Liver (tissue), 9 donors: ENCODE data around the gene EXT2. TPM values are rescaled to one million over a fixed set of nuclear protein-coding genes. Genes with fewer than 3 reads are reported as not detected.

Source experiments
- DNase-seq: peaks from one replicate; pipeline ENCODE4 v3.0.0-alpha.2; 2017; ENCODE audit warnings: low spot score
- H3K27ac ChIP-seq, 2 donors: one replicate each; pipeline ENCODE4 v1.7.0; 2013; ENCODE audit warnings: inconsistent platforms in 2 of 2, low read length in 2 of 2, control low read depth in 1 of 2, low read depth in 1 of 2, mild to moderate bottlenecking in 1 of 2
- H3K27me3 ChIP-seq, 4 donors: one replicate each; pipeline versions ENCODE4 v1.6.1 to v1.7.0; 2013; ENCODE audit warnings: low read length in 3 of 4, inconsistent platforms in 1 of 4, mild to moderate bottlenecking in 1 of 4, moderate library complexity in 1 of 4; ENCODE audit not compliant: control insufficient read depth in 4 of 4, insufficient read depth in 4 of 4
- H3K36me3 ChIP-seq, 4 donors: one replicate each; pipeline versions ENCODE4 v1.6.1 to v1.7.0; 2013; ENCODE audit warnings: low read length in 3 of 4, mild to moderate bottlenecking in 3 of 4, low read depth in 1 of 4, moderate library complexity in 1 of 4; ENCODE audit not compliant: control insufficient read depth in 4 of 4, insufficient read depth in 3 of 4
- H3K4me1 ChIP-seq, 4 donors: one replicate each; pipeline versions ENCODE4 v1.6.1 to v1.7.0; 2013; ENCODE audit warnings: low read length in 3 of 4, mild to moderate bottlenecking in 3 of 4, moderate library complexity in 1 of 4; ENCODE audit not compliant: control insufficient read depth in 4 of 4, insufficient read depth in 4 of 4
- H3K4me3 ChIP-seq, 3 donors: one replicate each; pipeline versions ENCODE4 v1.6.1 to v1.7.0; 2013; ENCODE audit warnings: low read length in 3 of 3, control low read depth in 1 of 3, low read depth in 1 of 3, mild to moderate bottlenecking in 1 of 3
- H3K9ac ChIP-seq, 2 donors: one replicate each; pipeline ENCODE4 v1.7.0; 2013; ENCODE audit warnings: low read length in 2 of 2, mild to moderate bottlenecking in 2 of 2, moderate library complexity in 2 of 2, control low read depth in 1 of 2, low read depth in 1 of 2
- H3K9me3 ChIP-seq, 4 donors: one replicate each; pipeline versions ENCODE4 v1.6.1 to v1.7.0; 2013; ENCODE audit warnings: low read length in 3 of 4; ENCODE audit not compliant: control insufficient read depth in 4 of 4
- EGR1 ChIP-seq, 2 donors: IDR thresholded peaks; 2 replicates each; pipeline ENCODE4 v1.6.1; 2016 to 2018; ENCODE audit warnings: antibody characterized with exemption in 2 of 2, low read depth in 2 of 2
- FOXA1 ChIP-seq: IDR thresholded peaks from 2 replicates; pipeline ENCODE4 v1.6.1; 2016; ENCODE audit warnings: antibody characterized with exemption
- FOXA2 ChIP-seq: IDR thresholded peaks from 2 replicates; pipeline ENCODE4 v1.6.1; 2016; ENCODE audit warnings: antibody characterized with exemption
- GABPA ChIP-seq, 2 donors: IDR thresholded peaks in 1 of 2; conservative IDR thresholded peaks in 1 of 2; 2 replicates each; pipeline ENCODE4 v1.6.1; 2016; ENCODE audit warnings: antibody characterized with exemption in 2 of 2, mild to moderate bottlenecking in 1 of 2, moderate library complexity in 1 of 2
- HNF4A ChIP-seq, 2 donors: conservative IDR thresholded peaks; 2 replicates each; pipeline ENCODE4 v1.6.1; 2016; ENCODE audit warnings: antibody characterized with exemption in 2 of 2, mild to moderate bottlenecking in 2 of 2
- HNF4G ChIP-seq: IDR thresholded peaks from 2 replicates; pipeline ENCODE4 v1.6.1; 2016; ENCODE audit warnings: antibody characterized with exemption
- JUND ChIP-seq, 2 donors: IDR thresholded peaks; 2 replicates each; pipeline ENCODE4 v1.6.1; 2016; ENCODE audit warnings: antibody characterized with exemption in 2 of 2
- NR2F2 ChIP-seq: IDR thresholded peaks from 2 replicates; pipeline ENCODE4 v1.6.1; 2016; ENCODE audit warnings: antibody characterized with exemption
- RAD21 ChIP-seq, 2 donors: IDR thresholded peaks; 2 replicates each; pipeline ENCODE4 v1.6.1; 2016; ENCODE audit warnings: antibody characterized with exemption in 2 of 2, mild to moderate bottlenecking in 2 of 2
- RXRA ChIP-seq, 2 donors: IDR thresholded peaks; 2 replicates each; pipeline ENCODE4 v1.6.1; 2017 to 2018; ENCODE audit warnings: antibody characterized with exemption in 2 of 2, mild to moderate bottlenecking in 1 of 2
- SP1 ChIP-seq: IDR thresholded peaks from 2 replicates; pipeline ENCODE4 v1.6.1; 2018; ENCODE audit warnings: antibody characterized with exemption, mild to moderate bottlenecking
- TAF1 ChIP-seq: conservative IDR thresholded peaks from 2 replicates; pipeline ENCODE4 v1.6.1; 2016; ENCODE audit warnings: antibody characterized with exemption, mild to moderate bottlenecking
- YY1 ChIP-seq: IDR thresholded peaks from 2 replicates; pipeline ENCODE4 v1.6.1; 2016; ENCODE audit warnings: antibody characterized with exemption, mild to moderate bottlenecking
- WGBS: extraction: QIAGEN DNeasy Blood & Tissue Kit; methylation state at CpG from one replicate; pipeline ENCODE4 v1.1.7; 2013; 5-methylcytosine and 5-hydroxymethylcytosine counted together
- polyA plus RNA-seq, 2 donors: library from polyadenylated mRNA; stranded (reverse) in 1 of 2; unstranded in 1 of 2; fragments of 200-250 nt in 1 of 2; fragments of >200 nt in 1 of 2; fragmentation: Nextera tagmentation in 1 of 2; extraction: Ambion mirVana in 1 of 2; gene quantifications; one replicate each; pipeline versions ENCODE4 v1.2.1 to v1.2.3, GENCODE V29; 2013 to 2015
- total RNA-seq, 2 donors: library from RNA; depleted of rRNA; stranded (reverse); fragments of >200 nt; gene quantifications; one replicate each; pipeline ENCODE4 v1.2.3, GENCODE V29; 2014
- TF ChIP-seq, protein P1 (sequence below): IDR thresholded peaks from 2 replicates; pipeline ENCODE4 v1.6.1; 2016; ENCODE audit warnings: antibody characterized with exemption
- TF ChIP-seq, protein P2 (sequence below): fragments of 150-350 bp; IDR thresholded peaks from 2 replicates; pipeline ENCODE4 v1.5.1; 2017; ENCODE audit warnings: improper control_type of control experiment, low read depth, low read length; ENCODE audit not compliant: missing input control
- TF ChIP-seq, protein P3 (sequence below): IDR thresholded peaks from 2 replicates; pipeline ENCODE4 v1.6.1; 2016; ENCODE audit warnings: antibody characterized with exemption, mild to moderate bottlenecking
- TF ChIP-seq, protein P4 (sequence below): IDR thresholded peaks from 2 replicates; pipeline ENCODE4 v1.6.1; 2016; ENCODE audit warnings: antibody characterized with exemption
- TF ChIP-seq, protein P5 (sequence below): IDR thresholded peaks from 2 replicates; pipeline ENCODE4 v1.6.1; 2016; ENCODE audit warnings: antibody characterized with exemption
- donor health status: healthy.
- donor health status: healthy.
- donor health status: healthy.
- donor health status: healthy.
- donor health status: healthy.

Gene EXT2
- total and polyA plus RNA-seq, 4 donors, result 8.4 to 36.1 (median 29.8) TPM

DNA sequence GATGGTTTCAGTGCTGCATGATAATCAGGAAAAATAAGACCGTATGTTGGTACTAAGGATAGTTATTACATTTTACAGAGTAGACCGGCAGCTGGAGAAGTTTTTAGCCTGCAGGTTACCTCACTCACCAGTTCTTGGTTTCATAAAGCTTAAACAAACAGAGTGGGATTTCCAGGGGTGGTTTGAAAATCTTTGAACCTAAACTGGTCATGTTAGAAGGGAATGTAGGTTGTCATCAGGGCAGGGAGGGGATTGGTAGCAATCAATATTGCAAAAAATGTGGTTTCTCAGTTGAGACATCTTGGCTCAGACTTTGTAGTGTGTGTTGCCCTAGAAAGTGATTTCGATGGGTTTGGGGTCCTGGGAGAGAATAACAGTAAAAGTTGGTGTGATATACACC, 17.5 kb downstream of the EXT2 start:
- TF ChIP-seq TAF1, result no peak
- TF ChIP-seq JUND (IDR thresholded peaks at IDR 0.05), result no peak
- no peak for TF ChIP-seq YY1
- no peak for TF ChIP-seq HNF4A (conservative IDR thresholded peaks at IDR 0.05)
- no peak for TF ChIP-seq SP1
- TF ChIP-seq GABPA (IDR thresholded peaks at IDR 0.05 in 1 of 2, conservative IDR thresholded peaks at IDR 0.05 in 1 of 2), result no peak
- TF ChIP-seq, protein P1, sequence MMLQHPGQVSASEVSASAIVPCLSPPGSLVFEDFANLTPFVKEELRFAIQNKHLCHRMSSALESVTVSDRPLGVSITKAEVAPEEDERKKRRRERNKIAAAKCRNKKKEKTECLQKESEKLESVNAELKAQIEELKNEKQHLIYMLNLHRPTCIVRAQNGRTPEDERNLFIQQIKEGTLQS, result no peak
- TF ChIP-seq, protein P2, sequence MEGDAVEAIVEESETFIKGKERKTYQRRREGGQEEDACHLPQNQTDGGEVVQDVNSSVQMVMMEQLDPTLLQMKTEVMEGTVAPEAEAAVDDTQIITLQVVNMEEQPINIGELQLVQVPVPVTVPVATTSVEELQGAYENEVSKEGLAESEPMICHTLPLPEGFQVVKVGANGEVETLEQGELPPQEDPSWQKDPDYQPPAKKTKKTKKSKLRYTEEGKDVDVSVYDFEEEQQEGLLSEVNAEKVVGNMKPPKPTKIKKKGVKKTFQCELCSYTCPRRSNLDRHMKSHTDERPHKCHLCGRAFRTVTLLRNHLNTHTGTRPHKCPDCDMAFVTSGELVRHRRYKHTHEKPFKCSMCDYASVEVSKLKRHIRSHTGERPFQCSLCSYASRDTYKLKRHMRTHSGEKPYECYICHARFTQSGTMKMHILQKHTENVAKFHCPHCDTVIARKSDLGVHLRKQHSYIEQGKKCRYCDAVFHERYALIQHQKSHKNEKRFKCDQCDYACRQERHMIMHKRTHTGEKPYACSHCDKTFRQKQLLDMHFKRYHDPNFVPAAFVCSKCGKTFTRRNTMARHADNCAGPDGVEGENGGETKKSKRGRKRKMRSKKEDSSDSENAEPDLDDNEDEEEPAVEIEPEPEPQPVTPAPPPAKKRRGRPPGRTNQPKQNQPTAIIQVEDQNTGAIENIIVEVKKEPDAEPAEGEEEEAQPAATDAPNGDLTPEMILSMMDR, result no peak
- TF ChIP-seq, protein P3, sequence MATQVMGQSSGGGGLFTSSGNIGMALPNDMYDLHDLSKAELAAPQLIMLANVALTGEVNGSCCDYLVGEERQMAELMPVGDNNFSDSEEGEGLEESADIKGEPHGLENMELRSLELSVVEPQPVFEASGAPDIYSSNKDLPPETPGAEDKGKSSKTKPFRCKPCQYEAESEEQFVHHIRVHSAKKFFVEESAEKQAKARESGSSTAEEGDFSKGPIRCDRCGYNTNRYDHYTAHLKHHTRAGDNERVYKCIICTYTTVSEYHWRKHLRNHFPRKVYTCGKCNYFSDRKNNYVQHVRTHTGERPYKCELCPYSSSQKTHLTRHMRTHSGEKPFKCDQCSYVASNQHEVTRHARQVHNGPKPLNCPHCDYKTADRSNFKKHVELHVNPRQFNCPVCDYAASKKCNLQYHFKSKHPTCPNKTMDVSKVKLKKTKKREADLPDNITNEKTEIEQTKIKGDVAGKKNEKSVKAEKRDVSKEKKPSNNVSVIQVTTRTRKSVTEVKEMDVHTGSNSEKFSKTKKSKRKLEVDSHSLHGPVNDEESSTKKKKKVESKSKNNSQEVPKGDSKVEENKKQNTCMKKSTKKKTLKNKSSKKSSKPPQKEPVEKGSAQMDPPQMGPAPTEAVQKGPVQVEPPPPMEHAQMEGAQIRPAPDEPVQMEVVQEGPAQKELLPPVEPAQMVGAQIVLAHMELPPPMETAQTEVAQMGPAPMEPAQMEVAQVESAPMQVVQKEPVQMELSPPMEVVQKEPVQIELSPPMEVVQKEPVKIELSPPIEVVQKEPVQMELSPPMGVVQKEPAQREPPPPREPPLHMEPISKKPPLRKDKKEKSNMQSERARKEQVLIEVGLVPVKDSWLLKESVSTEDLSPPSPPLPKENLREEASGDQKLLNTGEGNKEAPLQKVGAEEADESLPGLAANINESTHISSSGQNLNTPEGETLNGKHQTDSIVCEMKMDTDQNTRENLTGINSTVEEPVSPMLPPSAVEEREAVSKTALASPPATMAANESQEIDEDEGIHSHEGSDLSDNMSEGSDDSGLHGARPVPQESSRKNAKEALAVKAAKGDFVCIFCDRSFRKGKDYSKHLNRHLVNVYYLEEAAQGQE, result no peak
- TF ChIP-seq FOXA2, result no peak
- TF ChIP-seq, protein P4, sequence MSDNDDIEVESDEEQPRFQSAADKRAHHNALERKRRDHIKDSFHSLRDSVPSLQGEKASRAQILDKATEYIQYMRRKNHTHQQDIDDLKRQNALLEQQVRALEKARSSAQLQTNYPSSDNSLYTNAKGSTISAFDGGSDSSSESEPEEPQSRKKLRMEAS, result no peak
- TF ChIP-seq EGR1 (IDR thresholded peaks at IDR 0.05; ENCODE audit: low read depth in 2 of 2), result no peak
- no peak for TF ChIP-seq HNF4G
- no peak for TF ChIP-seq RXRA (IDR thresholded peaks at IDR 0.05)
- TF ChIP-seq, protein P5, sequence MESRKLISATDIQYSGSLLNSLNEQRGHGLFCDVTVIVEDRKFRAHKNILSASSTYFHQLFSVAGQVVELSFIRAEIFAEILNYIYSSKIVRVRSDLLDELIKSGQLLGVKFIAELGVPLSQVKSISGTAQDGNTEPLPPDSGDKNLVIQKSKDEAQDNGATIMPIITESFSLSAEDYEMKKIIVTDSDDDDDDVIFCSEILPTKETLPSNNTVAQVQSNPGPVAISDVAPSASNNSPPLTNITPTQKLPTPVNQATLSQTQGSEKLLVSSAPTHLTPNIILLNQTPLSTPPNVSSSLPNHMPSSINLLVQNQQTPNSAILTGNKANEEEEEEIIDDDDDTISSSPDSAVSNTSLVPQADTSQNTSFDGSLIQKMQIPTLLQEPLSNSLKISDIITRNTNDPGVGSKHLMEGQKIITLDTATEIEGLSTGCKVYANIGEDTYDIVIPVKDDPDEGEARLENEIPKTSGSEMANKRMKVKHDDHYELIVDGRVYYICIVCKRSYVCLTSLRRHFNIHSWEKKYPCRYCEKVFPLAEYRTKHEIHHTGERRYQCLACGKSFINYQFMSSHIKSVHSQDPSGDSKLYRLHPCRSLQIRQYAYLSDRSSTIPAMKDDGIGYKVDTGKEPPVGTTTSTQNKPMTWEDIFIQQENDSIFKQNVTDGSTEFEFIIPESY, result no peak
- no peak for TF ChIP-seq RAD21 (IDR thresholded peaks at IDR 0.05)
- no peak for TF ChIP-seq FOXA1
- no peak for TF ChIP-seq NR2F2
- H3K27ac ChIP-seq, result no peak overlapping the region
- H3K36me3 ChIP-seq, result peaks cover 3 to 23% (median 14%) of the 10 kb centered on the region in 4 donors
- no peak for DNase-seq
- no peaks in the 10 kb centered on the region for H3K9me3 ChIP-seq
- no peak overlapping the region for H3K9ac ChIP-seq
- WGBS, result 96% methylated on average over 3 of the region's 3 CpGs
- H3K4me3 ChIP-seq, result no peak overlapping the region
- H3K27me3 ChIP-seq, result no peaks in the 10 kb centered on the region
- peaks cover 0 to 2% (median 0%) of the 10 kb centered on the region in 4 donors for H3K4me1 ChIP-seq
